ENCODE results near the gene PAM. TPM values are rescaled to one million over a fixed set of nuclear protein-coding genes. Genes with fewer than 3 reads are reported as not detected.

PAM gene
- total RNA-seq, 3 donors from 2014 or later: 159 to 227 (median 193) TPM

GRCh38 chr5:102797322-102797884 lies 42.3 kb downstream of the PAM start:
- H3K4me3 ChIP-seq: no peak overlapping the region
- no peaks in the 10 kb centered on the region for H3K4me1 ChIP-seq
- no peaks in the 10 kb centered on the region for H3K27me3 ChIP-seq
- intact Hi-C loops (cut with DNase I; ENCODE audit: low total_unique reads): no loop called here
- no peak overlapping the region for H3K27ac ChIP-seq
- no peak for TF ChIP-seq POLR2AphosphoS5 (IDR thresholded peaks at IDR 0.05)
- TF ChIP-seq, protein P1, sequence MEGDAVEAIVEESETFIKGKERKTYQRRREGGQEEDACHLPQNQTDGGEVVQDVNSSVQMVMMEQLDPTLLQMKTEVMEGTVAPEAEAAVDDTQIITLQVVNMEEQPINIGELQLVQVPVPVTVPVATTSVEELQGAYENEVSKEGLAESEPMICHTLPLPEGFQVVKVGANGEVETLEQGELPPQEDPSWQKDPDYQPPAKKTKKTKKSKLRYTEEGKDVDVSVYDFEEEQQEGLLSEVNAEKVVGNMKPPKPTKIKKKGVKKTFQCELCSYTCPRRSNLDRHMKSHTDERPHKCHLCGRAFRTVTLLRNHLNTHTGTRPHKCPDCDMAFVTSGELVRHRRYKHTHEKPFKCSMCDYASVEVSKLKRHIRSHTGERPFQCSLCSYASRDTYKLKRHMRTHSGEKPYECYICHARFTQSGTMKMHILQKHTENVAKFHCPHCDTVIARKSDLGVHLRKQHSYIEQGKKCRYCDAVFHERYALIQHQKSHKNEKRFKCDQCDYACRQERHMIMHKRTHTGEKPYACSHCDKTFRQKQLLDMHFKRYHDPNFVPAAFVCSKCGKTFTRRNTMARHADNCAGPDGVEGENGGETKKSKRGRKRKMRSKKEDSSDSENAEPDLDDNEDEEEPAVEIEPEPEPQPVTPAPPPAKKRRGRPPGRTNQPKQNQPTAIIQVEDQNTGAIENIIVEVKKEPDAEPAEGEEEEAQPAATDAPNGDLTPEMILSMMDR (IDR thresholded peaks at IDR 0.05): no peak
- no peak for TF ChIP-seq POLR2A (IDR thresholded peaks at IDR 0.05)
- no peak for DNase-seq (ENCODE audit: low spot score in 2 of 2)
- no peaks in the 10 kb centered on the region for H3K9me3 ChIP-seq
- H3K36me3 ChIP-seq: no peaks in the 10 kb centered on the region

DNA sequence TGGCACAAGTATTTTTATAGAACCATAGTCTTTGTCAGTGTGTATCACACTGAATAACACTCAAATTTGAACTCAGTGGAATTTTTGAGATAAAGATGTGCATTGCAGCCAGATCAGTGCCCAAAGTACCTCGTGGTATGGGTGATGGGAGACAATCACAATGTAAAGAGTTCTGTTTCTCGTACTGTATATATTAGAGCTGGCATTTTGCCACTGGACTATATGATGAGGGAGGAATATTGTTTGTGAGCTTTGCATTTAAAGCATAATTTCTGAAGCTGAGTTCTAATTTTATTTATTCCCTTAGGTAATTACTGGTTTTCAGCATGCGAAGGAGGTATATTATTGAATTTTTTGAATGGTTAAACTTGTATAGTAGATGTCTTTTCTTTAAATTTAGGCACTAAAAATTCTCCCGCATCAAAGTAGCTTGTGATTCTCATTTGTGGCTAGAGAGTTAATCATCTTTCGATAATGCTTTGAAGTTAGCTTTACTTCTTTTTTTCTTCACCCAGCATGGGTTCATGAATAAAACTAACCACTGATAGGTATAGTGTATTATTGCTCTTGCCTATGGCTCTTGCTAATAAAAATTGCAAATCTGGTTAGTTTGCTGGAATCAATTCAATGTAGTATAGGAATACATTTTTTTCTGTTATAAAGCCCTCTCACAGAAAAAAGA lies 43.1 kb downstream of the PAM start:
- no peaks in the 10 kb centered on the region for H3K9me3 ChIP-seq
- no peaks in the 10 kb centered on the region for H3K4me1 ChIP-seq
- H3K36me3 ChIP-seq: no peaks in the 10 kb centered on the region
- H3K27ac ChIP-seq: no peak overlapping the region
- no peak overlapping the region for H3K4me3 ChIP-seq
- no peak for DNase-seq (ENCODE audit: low spot score in 2 of 2)
- no peak for TF ChIP-seq POLR2AphosphoS5 (IDR thresholded peaks at IDR 0.05)
- TF ChIP-seq, protein P1 (IDR thresholded peaks at IDR 0.05): no peak
- TF ChIP-seq POLR2A (IDR thresholded peaks at IDR 0.05): no peak
- no peaks in the 10 kb centered on the region for H3K27me3 ChIP-seq
- intact Hi-C loops (cut with DNase I; ENCODE audit: low total_unique reads): no loop called here

DNA sequence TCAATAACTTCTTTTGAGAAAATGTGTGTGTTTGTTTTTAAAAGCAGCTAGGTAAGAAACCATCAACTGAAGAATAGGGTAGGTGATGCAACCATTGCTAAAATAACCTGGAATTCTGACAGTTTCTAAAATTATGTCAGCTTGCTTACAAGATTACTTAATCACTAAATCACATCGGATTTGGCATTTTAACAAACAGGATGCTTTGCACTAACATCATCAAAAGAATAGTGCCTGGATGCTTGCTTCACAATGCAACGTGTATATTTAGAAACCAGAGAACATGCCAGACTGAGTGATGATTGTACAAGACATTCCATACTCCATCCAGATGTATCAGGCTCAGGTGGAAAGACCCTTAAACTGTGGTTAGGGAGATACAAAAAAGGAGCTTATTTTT lies 43.9 kb downstream of the PAM start:
- Histone ChIP-seq H3K27me3 (no peaks in the 10 kb centered on the region), H3K27ac (no peak overlapping the region), H3K4me3 (no peak overlapping the region), H3K36me3 (no peaks in the 10 kb centered on the region), H3K4me1 (no peaks in the 10 kb centered on the region), H3K9me3 (no peaks in the 10 kb centered on the region)
- no peak for DNase-seq (ENCODE audit: low spot score in 2 of 2)
- intact Hi-C loops (cut with DNase I; ENCODE audit: low total_unique reads): no loop called here
- TF ChIP-seq, protein P1 (IDR thresholded peaks at IDR 0.05): no peak
- no peak for TF ChIP-seq POLR2A (IDR thresholded peaks at IDR 0.05)
- TF ChIP-seq POLR2AphosphoS5 (IDR thresholded peaks at IDR 0.05): no peak

GRCh38 chr5:102800427-102800826 lies 45.3 kb downstream of the PAM start:
- Histone ChIP-seq H3K27me3 (no peaks in the 10 kb centered on the region), H3K4me1 (no peaks in the 10 kb centered on the region), H3K9me3 (no peaks in the 10 kb centered on the region), H3K4me3 (no peak overlapping the region), H3K36me3 (no peaks in the 10 kb centered on the region), H3K27ac (no peak overlapping the region)
- no peak for DNase-seq (ENCODE audit: low spot score in 2 of 2)
- intact Hi-C loops (cut with DNase I; ENCODE audit: low total_unique reads): no loop called here
- TF ChIP-seq POLR2A (IDR thresholded peaks at IDR 0.05): no peak
- TF ChIP-seq, protein P1 (IDR thresholded peaks at IDR 0.05): no peak
- TF ChIP-seq POLR2AphosphoS5 (IDR thresholded peaks at IDR 0.05): no peak

DNA sequence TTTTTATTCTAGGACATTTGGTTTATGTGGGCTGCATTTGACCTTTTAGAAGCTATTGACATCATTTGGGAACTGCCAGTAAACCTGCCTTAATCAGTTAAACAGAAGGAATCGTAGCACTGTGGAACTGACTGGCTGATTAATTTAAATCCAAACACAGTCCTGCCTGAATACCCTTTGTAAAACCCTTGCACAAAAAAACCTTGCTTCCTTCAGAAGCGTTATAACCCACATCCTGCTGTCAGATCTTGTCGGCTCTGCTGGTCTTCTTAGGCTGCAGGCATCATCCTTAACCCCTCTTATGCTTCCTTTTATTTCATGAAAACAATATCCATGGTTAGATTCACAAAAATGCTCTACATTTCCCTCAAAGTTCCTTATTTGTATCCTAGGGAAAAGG lies 46.3 kb downstream of the PAM start:
- TF ChIP-seq, protein P1 (IDR thresholded peaks at IDR 0.05): no peak
- TF ChIP-seq POLR2AphosphoS5 (IDR thresholded peaks at IDR 0.05) (no peak), POLR2A (IDR thresholded peaks at IDR 0.05) (no peak)
- Histone ChIP-seq H3K27me3 (no peaks in the 10 kb centered on the region), H3K27ac (no peak overlapping the region), H3K4me3 (no peak overlapping the region), H3K9me3 (no peaks in the 10 kb centered on the region), H3K36me3 (no peaks in the 10 kb centered on the region), H3K4me1 (no peaks in the 10 kb centered on the region)
- no peak for DNase-seq (ENCODE audit: low spot score in 2 of 2)
- intact Hi-C loops (cut with DNase I; ENCODE audit: low total_unique reads): no loop called here

Measured in breast epithelium (tissue), 4 donors.